Tibial artery (tissue), 4 donors: ENCODE results near the gene CRAMP1.

Experiments used
- DNase-seq, 2 donors: peaks; one replicate each; pipeline ENCODE4 v3.0.0-alpha.2; 2019
- H3K27ac ChIP-seq, 2 donors: fragments of 200-600 bp; sonication (generic) in 1 of 2; 1 replicate in 1 of 2; 2 replicates in 1 of 2; pipeline ENCODE4 v1.5.1; 2018 to 2019; ENCODE audit warnings: mild to moderate bottlenecking in 1 of 2
- H3K27me3 ChIP-seq, 2 donors: fragments of 200-600 bp; sonication (generic) in 1 of 2; one replicate each; pipeline versions ENCODE4 v1.5.1 to v1.6.0; 2016 to 2019
- H3K36me3 ChIP-seq, 3 donors: fragments of 200-600 bp; sonication (generic) in 2 of 3; one replicate each; pipeline ENCODE4 v1.5.1; 2016 to 2019; ENCODE audit warnings: mild to moderate bottlenecking in 2 of 3
- H3K4me1 ChIP-seq, 4 donors: fragments of 200-600 bp; sonication (generic) in 2 of 4; 1 replicate in 3 of 4; 2 replicates in 1 of 4; pipeline ENCODE4 v1.5.1; 2016 to 2019
- H3K4me3 ChIP-seq, 2 donors: fragments of 200-600 bp; sonication (generic) in 1 of 2; 1 replicate in 1 of 2; 2 replicates in 1 of 2; pipeline ENCODE4 v1.5.1; 2018 to 2019; ENCODE audit warnings: mild to moderate bottlenecking in 2 of 2
- H3K9me3 ChIP-seq, 3 donors: fragments of 200-600 bp; sonication (generic) in 1 of 3; one replicate each; pipeline ENCODE4 v1.5.1; 2016 to 2019
- intact Hi-C: fragments of 100-400 bp; cut with DNase I; formaldehyde crosslinking; loops from one replicate; pipeline ENCODE4 v1.15.0; 2023; ENCODE audit warnings: low total_unique reads
- TF ChIP-seq, protein P1 (sequence below), 2 experiments: fragments of 200-600 bp in 1 of 2; fragments of 450-650 bp in 1 of 2; IDR thresholded peaks; one replicate each; pipeline ENCODE4 v1.5.1; 2017 to 2019; ENCODE audit warnings: antibody characterized with exemption in 2 of 2, mild to moderate bottlenecking in 1 of 2, moderate library complexity in 1 of 2

CRAMP1 gene

GRCh38 chr16:1639282-1639681 is 27.1 kb downstream of the CRAMP1 start:
- Histone ChIP-seq H3K27ac (no peak overlapping the region), H3K36me3 (peaks cover 48 to 92% (median 86%) of the 10 kb centered on the region in 3 donors)
- TF ChIP-seq, protein P1, sequence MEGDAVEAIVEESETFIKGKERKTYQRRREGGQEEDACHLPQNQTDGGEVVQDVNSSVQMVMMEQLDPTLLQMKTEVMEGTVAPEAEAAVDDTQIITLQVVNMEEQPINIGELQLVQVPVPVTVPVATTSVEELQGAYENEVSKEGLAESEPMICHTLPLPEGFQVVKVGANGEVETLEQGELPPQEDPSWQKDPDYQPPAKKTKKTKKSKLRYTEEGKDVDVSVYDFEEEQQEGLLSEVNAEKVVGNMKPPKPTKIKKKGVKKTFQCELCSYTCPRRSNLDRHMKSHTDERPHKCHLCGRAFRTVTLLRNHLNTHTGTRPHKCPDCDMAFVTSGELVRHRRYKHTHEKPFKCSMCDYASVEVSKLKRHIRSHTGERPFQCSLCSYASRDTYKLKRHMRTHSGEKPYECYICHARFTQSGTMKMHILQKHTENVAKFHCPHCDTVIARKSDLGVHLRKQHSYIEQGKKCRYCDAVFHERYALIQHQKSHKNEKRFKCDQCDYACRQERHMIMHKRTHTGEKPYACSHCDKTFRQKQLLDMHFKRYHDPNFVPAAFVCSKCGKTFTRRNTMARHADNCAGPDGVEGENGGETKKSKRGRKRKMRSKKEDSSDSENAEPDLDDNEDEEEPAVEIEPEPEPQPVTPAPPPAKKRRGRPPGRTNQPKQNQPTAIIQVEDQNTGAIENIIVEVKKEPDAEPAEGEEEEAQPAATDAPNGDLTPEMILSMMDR (IDR thresholded peaks at IDR 0.05), result no peak

DNA sequence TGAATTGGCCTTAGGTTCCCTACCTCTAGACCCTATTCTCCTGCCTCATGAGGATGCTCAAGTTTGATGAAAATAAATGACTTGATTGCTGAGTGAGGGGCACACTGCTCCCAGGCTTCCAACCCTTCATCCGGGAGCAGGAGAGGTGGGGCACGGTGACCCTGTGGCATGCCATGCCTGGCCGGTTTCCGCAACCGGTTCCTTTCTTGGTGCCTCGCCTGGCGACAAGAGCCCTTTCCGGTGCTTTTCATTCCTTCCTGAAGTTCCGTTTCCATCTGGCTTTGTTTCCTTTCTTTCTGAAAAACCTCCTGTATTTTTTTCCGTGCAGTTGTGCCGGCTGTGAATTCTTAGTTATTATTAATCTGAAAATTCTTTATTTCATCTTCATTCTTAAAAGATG is 27.7 kb downstream of the CRAMP1 start:
- no peaks in the 10 kb centered on the region for H3K9me3 ChIP-seq
- intact Hi-C loops, result no loop called here
- DNase-seq, result no peak
- TF ChIP-seq, protein P1 (IDR thresholded peaks at IDR 0.05), result no peak
- H3K4me3 ChIP-seq, result no peak overlapping the region
- no peaks in the 10 kb centered on the region for H3K27me3 ChIP-seq
- H3K36me3 ChIP-seq, result peaks cover 47 to 90% (median 84%) of the 10 kb centered on the region in 3 donors
- H3K4me1 ChIP-seq, result no peaks in the 10 kb centered on the region
- H3K27ac ChIP-seq, result no peak overlapping the region

More at GRCh38 chr16:1639282-1639681, 27.1 kb downstream of the CRAMP1 start:
- no peaks in the 10 kb centered on the region for H3K4me1 ChIP-seq
- intact Hi-C loops, result no loop called here
- no peak for DNase-seq
- H3K4me3 ChIP-seq, result no peak overlapping the region
- no peaks in the 10 kb centered on the region for H3K27me3 ChIP-seq
- H3K9me3 ChIP-seq, result no peaks in the 10 kb centered on the region

DNA sequence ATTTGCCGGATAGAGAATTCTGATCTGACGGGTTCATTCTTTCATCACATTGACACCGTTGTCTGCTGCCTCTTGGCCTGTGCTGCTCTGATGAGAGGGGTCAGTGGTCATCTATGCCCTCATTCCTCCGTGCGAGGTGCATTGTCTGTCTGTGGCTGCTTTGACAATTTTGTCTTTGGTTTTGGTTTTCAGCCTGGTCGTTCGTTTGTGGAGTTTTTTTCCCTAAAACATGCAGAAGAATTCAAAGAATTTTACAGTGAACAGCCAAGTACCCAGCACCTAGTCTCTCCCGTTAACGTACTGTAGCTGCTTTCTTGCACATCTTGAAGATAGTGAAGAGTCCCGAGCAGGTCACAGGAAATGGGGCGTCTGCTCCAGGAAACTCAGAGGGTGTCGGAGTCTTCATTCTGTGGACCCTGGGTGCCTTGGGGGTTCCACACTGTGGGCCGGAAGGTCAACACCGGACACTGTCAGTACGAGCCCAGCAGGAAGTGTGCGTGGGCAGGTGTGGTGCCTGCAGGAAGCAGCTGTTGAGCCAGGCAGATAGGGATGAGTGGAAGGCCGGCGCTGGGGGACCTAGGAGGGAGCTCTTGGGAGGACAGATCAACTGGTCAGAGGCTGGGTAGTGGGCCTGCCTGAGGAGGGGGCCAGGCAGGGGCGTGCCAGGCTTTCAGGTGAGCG is 28.2 kb downstream of the CRAMP1 start:
- TF ChIP-seq, protein P1 (IDR thresholded peaks at IDR 0.05), result no peak
- H3K27ac ChIP-seq, result no peak overlapping the region
- no peak overlapping the region for H3K4me3 ChIP-seq
- H3K27me3 ChIP-seq, result no peaks in the 10 kb centered on the region
- no peaks in the 10 kb centered on the region for H3K9me3 ChIP-seq
- H3K4me1 ChIP-seq, result no peaks in the 10 kb centered on the region
- no peak for DNase-seq
- intact Hi-C loops, result no loop called here
- peaks cover 47 to 90% (median 84%) of the 10 kb centered on the region in 3 donors for H3K36me3 ChIP-seq

DNA sequence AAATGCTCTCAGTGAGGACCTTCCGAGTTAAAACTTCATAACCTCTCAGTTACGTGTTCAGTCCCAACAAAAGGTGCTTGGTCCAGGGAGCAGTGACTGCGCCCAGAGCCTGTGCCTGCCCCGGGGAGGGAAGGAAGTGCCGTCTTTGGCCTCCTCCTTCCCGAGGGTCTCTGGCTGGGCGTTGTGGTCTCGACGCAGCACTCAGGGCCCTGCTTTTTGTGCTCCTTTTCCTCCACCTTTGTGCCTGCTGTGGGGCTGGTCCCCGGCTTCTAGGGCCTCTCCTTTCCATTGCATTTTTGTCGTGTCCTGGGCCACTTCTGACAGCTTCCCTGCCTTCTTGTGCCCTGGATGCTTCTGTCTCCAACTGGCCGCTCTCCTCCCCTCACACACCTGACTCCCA is 29.1 kb downstream of the CRAMP1 start:
- intact Hi-C loops, result no loop called here
- peaks cover 47 to 90% (median 82%) of the 10 kb centered on the region in 3 donors for H3K36me3 ChIP-seq
- no peak overlapping the region for H3K4me3 ChIP-seq
- H3K27ac ChIP-seq, result no peak overlapping the region
- no peaks in the 10 kb centered on the region for H3K9me3 ChIP-seq
- no peak for DNase-seq
- H3K4me1 ChIP-seq, result no peaks in the 10 kb centered on the region
- TF ChIP-seq, protein P1 (IDR thresholded peaks at IDR 0.05), result no peak
- no peaks in the 10 kb centered on the region for H3K27me3 ChIP-seq

DNA sequence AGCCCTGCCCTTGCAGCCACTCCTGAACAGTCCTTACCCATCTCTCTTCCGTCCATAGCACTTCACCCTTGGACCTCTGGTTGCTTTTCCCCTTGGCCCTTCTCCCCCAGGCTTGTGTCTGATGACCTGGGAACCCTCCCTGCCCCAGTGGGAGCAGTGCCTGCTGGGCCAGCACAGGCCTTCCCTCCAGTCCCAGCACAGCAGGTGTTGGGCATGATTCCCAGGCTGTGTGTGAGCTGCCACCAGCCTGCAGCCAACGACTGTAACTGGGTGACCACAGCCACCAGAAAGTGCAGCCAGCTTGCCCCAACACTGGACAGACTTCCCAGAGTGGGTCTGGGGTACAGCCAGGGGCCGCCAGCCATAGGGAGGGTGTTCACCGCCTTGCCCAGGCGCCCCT is 30.0 kb downstream of the CRAMP1 start:
- no peak overlapping the region for H3K27ac ChIP-seq
- no peaks in the 10 kb centered on the region for H3K9me3 ChIP-seq
- H3K4me3 ChIP-seq, result no peak overlapping the region
- no peaks in the 10 kb centered on the region for H3K27me3 ChIP-seq
- DNase-seq, result no peak
- TF ChIP-seq, protein P1 (IDR thresholded peaks at IDR 0.05), result no peak
- H3K36me3 ChIP-seq, result peaks cover 46 to 98% (median 87%) of the 10 kb centered on the region in 3 donors
- no peaks in the 10 kb centered on the region for H3K4me1 ChIP-seq
- intact Hi-C loops, result no loop called here
